ENCODE results near the gene ACSM5.

Gene ACSM5

GRCh38 chr16:20387978-20388377 is 21.4 kb upstream of the ACSM5 start:
- TF ChIP-seq CTCF (IDR thresholded peaks at IDR 0.05; ENCODE audit: extremely low read depth, insufficient read depth, missing control alignments) = no peak
- DNase-seq (ENCODE audit: low spot score) = no peak
- in situ Hi-C loops (cut with MboI; ENCODE audit: low pct_unique_long_range_greater_than_20kb, low sequenced_read_pairs, unreplicated experiment) = loop anchor here (10.0 kb wide), 1 partner anchor 483 kb away; no protein-coding TSS in a partner anchor

DNA sequence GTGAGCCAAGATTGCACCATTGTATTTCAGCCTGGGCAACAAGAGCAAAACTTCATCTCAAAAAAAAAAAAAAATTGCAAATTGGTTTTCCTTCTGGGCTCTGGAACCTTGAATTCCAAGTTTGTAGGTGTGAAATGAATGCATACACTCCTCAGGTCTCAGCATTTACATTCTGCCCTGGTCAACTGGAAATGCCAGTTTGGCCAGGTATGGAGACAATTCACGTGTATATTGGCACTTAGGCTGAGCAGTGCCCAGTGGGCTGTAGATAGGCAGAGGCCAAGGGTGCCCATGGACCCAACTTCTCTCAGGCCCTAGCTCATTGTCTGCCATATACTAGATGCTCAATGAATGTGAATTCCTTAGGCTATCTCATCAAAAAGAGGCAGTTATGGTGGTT is 20.5 kb upstream of the ACSM5 start:
- TF ChIP-seq CTCF (IDR thresholded peaks at IDR 0.05; ENCODE audit: extremely low read depth, insufficient read depth, missing control alignments) = no peak
- DNase-seq (ENCODE audit: low spot score) = no peak
- in situ Hi-C loops (cut with MboI; ENCODE audit: low pct_unique_long_range_greater_than_20kb, low sequenced_read_pairs, unreplicated experiment) = loop anchor here (10.0 kb wide), 1 partner anchor 484 kb away; no protein-coding TSS in a partner anchor

DNA sequence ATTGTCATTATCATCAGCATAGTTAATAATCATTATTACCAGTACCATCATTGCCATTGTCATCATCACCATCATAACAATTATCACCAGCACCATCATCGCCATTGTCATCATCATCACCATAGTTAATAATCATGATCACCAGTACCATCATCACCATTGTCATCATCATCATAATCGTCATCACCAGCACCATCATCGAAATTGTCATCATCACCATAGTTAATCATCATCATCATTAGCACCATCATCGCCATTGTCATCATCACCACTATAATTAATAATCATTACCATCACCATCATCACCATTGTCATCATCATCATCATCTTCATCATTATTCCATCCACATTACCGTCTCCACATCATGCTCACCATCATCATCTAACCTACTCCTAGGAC is 18.3 kb upstream of the ACSM5 start:
- DNase-seq (ENCODE audit: low spot score) = no peak
- in situ Hi-C loops (cut with MboI; ENCODE audit: low pct_unique_long_range_greater_than_20kb, low sequenced_read_pairs, unreplicated experiment) = no loop called here

DNA sequence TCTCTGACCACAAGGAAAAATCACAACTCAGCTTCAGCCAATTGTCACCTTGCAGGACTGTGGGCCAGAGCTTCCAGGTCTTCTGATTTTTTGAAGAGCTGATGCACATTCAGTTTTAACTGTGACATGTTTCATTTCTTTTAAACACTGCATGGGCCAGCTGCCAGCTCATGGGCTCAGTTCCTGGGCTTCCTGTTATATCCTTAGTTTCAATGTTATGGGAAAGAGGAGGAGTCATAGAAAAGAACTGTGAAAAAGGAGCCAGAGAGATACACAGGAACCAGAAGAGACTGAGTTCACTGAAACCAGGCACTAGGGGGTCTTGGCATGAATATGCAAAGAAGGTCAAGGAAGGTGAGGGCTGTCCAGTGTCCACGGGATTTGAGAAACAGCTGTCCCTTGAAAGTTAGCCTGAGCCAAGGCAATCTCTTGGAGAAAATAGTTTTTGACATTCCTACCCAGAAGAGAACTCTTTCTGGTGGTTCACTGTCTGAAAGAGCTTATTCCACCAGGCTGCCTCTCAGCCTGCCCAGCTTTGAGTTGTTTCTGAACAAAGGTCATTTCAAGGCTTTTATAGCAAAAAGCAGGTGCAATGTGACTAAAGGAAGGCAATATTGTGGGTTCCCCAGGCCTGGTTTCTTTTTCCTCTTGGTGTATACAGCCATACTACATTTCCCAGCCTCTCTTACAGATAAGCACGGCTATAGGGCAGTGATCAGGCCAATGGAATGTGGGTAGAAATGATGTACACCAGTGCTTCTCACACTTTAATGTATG is 15.3 kb upstream of the ACSM5 start:
- in situ Hi-C loops (cut with MboI; ENCODE audit: low pct_unique_long_range_greater_than_20kb, low sequenced_read_pairs, unreplicated experiment) = no loop called here

More for the DNA sequence above, 18.3 kb upstream of the ACSM5 start:
- TF ChIP-seq CTCF (IDR thresholded peaks at IDR 0.05; ENCODE audit: extremely low read depth, insufficient read depth, missing control alignments) = no peak

DNA sequence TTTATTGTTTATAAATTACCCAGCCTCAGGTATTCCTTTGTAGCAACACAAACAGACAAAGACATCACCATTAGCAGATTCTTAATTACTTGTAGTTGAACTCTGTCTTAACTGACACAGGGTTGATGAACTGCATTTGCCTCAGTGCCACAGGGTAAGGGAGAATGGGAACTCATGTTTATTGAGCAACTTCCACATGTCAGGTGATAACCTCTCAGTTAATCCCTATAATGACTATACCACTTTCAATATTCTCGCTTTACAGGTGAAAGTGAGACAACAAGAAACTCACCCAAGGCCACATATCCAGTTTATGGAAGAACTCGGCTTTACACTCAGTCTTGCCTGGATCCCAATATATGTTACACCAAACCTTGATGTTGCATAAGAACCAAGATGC is 13.4 kb upstream of the ACSM5 start:
- in situ Hi-C loops (cut with MboI; ENCODE audit: low pct_unique_long_range_greater_than_20kb, low sequenced_read_pairs, unreplicated experiment) = no loop called here
- no peak for DNase-seq (ENCODE audit: low spot score)

More for the DNA sequence above, 15.3 kb upstream of the ACSM5 start:
- DNase-seq (ENCODE audit: low spot score) = no peak
- TF ChIP-seq CTCF (IDR thresholded peaks at IDR 0.05; ENCODE audit: extremely low read depth, insufficient read depth, missing control alignments) = no peak

DNA sequence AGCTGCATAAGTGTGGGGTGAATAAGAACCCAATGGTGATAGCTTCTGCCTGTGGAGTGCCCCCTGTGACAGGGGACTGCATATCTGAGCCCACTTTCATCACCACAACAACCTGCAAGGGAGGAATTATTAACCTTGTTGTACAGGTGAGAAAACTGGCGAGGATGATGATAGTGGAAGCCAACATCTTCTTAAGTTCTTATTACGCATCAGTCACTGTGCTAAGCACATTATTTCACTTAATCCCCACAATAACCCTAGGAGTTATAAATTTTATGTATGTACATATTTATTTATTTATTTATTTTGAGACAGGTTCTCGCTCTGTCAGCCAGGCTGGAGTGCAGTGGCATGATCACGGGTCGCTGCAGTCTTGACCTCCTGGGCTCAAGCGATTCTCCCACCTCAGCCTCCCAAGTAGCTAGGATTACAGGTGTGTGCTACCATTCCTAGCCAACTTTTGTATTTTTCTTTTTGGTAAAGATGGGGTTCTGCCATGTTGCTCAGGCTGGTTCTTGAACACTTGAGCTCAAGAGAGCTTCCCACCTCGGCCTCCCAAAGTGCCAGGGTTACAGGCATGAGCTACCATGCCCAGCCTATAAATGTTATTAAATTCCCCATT is 12.4 kb upstream of the ACSM5 start:
- TF ChIP-seq CTCF (IDR thresholded peaks at IDR 0.05; ENCODE audit: extremely low read depth, insufficient read depth, missing control alignments) = no peak
- in situ Hi-C loops (cut with MboI; ENCODE audit: low pct_unique_long_range_greater_than_20kb, low sequenced_read_pairs, unreplicated experiment) = no loop called here

More for the DNA sequence above, 13.4 kb upstream of the ACSM5 start:
- no peak for TF ChIP-seq CTCF (IDR thresholded peaks at IDR 0.05; ENCODE audit: extremely low read depth, insufficient read depth, missing control alignments)

More for the DNA sequence above, 12.4 kb upstream of the ACSM5 start:
- no peak for DNase-seq (ENCODE audit: low spot score)
